CMK (cell line): ENCODE measurements around the gene SORCS2.

Experiments
- DNase-seq: peaks from one replicate; pipeline ENCODE4 v3.0.0-alpha.2; 2010; ENCODE audit warnings: low read depth

The SORCS2 gene

DNA sequence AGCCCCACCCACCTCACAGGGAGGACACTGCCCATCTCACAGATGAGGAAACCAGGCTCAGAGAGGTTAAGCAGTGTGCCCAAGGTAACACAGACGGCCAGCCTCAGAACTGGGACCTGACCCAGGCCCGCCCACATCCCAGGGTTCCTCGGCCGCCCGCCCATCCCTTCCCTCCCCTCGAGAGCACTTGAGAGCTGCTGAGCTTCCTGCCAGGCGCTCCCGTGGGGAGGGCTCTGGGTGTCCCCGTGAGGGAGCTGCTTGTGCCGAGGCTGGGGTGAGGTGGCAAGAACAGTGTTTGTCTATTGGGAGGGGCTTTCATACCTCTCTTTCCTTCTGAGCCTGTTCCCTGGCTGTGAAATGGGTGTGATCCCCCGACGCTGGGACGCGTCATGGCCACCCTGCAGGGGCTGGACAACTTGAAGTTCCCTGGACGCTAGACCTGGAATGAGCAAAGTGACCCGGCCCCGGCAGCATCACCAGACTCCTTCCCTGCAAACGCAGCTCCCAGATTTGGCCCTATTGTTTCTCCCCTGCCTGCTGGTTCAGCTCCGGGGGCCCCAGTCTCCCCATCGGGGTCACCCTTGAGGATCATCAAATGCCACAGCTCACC lies 542.4 kb downstream of the SORCS2 start:
- DNase-seq: no peak

DNA sequence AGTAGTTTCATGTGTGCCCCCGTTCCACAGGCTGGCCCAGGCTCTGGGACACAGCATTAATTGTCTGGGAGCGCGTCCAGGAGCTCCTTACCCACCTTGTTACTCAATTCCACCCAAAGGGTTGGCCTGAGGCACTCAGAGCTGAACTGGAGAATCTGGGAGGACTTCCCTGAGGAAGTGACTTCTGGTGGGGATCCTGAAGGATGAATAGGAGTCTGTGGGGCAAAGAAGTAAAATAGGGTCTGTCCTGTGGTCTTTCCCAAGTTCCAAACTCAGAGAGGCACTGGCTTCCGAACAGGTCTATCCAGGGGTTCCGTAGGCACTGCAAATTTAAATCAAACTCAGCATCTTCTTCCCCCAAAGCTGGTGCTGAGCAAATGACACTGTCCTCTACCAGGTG lies 543.1 kb downstream of the SORCS2 start:
- no peak for DNase-seq

DNA sequence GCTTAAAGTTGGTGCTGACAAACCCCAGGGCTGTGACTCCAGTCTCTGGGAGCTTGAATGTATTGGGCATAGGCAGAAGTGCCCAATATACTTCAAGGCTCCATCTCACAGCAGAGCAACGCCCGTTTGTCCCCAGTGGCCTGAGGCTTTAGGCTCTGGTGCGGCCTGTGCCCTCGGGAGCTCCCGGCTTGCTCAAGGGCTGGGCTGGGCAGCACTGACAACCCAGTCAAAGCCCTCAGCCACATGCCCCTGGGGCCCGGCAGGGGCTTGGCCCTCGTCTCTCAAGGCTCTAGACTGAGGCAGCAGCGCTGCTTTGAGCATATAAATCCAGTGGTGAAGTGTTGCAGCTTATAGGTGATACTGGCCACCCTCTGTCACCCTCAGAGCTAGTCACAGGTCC lies 543.6 kb downstream of the SORCS2 start:
- no peak for DNase-seq

DNA sequence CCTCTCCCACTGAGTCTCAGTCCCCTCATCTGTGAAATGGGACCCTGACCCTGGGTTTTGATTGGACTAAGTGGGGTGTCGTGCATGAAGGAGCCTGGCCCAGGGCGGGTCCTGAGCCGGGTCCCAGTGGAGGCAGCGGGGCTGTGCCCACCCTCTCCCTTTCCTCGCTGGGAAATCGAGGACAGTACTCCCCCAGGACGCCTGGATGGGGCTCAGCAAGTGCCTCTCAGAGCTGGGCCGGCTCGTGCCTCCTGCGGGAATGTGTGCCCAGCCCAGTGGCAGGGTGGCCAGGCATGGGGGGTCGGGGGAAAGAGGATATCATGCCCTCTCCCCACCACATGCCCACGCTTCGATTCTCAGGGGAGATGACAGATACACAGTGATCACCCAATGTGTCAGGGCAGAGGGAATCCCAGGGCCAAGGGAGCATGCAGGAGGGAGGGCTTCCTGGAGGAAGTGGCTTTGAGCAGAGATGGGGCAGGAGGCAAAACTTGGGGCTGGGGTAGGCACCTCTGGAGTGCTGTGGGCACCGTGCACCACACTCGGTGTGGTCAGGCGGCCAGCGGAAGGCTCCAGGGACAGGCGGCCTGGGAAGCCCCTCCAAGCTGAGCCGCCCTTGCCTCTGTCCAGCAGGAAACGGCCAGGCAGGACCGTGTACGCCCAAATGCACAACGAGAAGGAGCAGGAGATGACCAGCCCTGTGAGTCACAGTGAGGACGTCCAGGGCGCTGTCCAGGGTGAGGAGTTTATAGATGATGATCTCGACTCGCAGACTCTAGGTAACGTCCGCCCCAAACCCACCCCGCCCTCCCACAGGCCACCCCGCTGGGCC lies 544.3 kb downstream of the SORCS2 start:
- DNase-seq: no peak

DNA sequence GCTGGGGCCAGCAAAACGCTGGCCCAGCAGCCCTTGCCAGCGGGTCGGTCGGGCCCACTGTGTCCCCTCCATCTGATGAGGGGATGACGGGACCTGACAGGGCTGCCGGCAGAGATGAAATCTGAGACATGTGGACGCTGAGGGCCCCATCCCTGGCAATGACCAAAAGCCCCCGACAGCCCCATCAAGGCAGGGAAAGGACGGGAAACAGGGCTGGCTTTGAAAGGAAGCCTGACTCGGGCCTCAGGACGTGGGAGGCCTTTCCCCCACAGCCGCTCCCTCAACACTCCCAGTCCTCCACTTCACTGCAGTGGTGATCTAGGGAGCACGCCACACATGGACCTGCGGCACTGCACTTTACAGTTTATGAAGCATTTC lies 544.9 kb downstream of the SORCS2 start:
- no peak for DNase-seq

DNA sequence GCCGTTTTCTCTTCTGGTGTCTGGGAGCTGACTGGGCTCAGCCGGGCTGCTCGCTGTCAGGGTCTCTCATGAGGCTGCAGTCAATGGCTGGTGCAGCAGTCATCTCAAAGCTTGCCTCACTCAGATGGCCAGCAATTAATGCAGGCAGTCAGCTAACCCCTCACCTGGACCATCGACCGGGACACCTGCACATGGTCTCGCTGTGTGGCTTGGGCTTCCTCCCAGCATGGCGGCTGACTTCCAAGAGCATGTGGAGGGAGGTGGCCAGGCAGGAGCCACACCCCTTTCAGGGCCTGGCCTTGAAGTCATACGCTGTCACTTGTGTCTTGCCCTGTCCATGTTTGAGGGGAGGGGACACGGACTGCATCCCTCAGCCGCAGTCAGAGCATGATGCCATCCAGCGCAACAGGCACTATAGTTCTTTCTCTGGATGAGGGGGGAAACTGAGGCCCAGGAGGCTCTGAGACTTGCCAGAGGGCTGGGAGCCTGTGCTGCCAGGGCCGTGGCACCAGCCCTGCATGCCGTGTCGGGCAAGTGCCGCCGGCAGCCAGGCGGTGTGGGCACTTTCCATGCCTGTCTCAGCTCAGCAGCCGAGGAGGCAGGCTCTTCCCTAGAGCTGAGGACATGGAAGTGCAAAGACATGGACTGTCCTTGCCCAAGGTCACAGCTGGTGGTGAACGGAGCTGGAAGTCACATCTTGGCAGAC lies 545.6 kb downstream of the SORCS2 start:
- DNase-seq: no peak

DNA sequence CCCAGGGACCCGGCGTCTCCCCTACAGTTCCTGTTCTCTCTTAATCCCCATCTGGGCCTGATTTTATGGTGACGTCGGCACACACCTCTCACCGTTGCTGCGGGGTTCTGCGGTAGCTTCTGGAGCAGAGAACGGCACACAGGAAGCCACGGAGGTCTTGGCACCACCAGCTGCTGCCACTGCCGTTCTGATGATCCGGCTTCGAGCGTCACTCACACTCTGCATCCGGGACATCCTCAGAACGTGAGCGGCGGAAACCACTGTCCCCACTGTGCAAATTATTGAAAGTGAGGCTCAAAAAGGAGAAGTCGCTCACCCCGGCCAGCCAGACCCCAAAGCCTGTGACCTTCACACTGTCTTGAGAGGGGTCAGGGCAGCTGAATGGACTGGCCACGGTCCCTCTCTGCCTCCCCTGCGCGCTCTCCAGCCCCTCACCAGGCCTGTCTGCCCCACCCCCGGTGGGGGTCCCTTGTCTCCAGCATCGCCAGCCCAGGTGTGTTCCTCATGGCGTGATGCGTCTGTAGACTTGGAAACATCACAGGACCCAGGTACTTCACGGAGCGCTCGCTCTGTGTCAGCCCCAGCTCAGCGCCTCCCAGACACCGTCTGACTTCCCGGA lies 546.2 kb downstream of the SORCS2 start:
- DNase-seq: no peak

DNA sequence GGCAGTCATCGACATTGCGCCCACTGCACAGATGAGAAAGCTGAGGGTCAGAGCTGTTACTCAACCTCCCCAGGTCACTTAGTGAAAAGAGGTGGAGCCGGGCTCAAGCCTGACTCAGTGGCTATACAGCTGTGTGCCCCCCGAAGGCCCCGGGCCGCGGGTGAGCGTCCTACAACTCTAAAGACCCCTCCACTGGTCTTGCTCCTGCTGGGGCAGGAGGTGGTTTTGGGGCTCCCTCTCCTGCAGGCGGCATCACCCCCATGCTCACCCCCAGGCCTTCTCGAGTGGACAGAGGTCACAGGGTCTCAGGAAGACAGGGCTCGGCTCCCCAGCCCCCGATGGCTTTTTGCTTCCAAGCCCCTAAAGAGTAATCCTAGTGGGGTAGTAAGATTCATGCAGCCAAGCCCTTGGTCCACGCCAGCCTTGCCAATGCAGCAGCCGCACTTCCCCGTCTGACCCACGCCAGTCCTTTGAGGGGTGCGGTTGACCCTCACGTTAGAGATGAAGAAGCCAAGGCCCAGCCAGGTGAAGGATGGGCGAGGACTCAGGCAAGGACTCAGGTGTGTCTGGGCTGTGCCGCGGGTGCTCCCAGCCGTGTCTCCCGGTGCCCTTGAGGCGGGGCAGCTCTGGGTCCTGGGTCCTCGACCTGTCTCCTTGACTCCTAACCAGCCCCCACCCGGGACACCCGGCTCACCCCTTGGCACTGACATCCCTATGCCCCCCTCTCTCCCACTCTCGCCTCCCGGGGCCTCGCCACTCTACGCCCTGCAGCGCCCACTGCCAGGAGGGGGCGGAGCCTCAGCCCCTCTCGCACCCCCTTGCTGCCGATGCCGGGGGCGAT lies 547.0 kb downstream of the SORCS2 start:
- DNase-seq: no peak

DNA sequence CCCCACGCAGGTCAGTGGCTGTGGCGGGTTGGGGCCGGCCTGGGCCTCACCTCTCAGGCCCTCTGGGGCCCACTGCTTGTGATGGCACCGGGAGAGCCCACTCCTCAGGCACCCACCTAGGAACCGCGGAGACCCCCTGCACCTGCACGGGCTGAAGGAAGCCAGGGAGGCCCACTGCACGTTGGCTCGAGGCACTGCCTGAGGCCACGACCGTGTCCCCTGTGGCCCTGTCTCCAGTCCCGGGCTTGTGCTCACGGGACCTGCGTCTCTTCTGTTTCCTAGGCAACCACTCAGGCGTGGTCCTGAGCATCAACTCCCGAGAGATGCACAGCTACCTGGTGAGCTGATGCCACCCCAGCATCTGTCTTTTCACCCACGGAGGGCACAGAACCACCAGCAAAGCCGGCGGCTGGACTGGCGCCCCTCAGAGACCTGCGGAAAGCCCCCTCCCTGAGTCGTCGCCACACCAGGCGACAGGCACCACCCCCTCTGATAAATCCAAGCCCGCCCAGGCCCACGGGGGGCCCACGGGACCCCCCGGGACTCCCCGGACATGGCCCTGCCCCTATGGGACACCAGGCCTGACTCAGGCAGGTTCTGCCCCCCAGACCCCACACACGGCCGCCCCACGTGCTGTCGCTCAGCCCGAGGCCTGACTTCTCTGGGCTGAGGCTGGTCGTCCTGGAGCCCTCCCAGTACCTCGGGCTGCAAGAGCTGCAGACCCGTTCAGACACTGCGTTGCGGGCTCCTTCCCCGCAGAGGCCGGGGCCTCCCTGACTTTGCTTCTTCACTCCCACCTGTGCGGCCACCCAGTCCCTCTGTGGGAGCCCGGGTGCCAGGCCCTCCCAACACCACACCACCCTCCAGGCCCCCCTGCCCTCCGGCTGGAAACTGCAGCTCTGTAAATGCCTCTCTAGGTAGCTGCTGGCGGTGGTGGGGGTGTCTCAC lies 547.9 kb downstream of the SORCS2 start:
- no peak for DNase-seq

DNA sequence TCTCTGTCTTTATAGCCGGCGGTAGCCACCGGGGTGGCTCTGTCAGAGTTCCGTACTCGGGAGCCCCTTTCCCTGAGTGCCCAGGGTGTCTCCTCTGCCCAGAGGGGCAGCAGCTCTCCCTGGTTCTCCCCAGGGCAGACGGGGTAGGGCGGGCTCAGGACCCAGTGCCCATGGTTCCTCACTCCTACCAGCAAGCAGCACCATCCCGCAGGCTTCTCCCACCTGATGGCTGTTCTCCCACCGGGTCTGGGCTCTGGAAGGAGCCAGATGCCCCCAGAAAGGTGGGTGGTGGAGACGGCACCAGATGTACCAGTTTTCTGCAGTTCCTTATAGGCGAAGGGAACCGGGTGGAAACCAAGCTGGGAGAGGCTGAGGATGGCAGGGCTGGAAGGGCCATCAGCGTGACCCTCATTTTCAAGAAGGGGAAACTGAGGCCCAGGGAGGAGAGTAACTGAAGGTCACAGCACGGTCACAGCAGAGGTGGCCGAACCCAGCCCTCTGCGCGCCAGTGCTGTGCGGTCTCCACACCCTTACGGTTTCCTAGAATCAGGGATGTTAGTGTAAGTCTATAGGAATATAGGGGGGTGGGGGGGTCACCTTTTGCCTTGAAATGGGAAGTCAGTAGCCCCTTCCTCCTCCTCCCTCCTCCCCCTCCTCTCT lies 548.7 kb downstream of the SORCS2 start:
- DNase-seq: no peak

DNA sequence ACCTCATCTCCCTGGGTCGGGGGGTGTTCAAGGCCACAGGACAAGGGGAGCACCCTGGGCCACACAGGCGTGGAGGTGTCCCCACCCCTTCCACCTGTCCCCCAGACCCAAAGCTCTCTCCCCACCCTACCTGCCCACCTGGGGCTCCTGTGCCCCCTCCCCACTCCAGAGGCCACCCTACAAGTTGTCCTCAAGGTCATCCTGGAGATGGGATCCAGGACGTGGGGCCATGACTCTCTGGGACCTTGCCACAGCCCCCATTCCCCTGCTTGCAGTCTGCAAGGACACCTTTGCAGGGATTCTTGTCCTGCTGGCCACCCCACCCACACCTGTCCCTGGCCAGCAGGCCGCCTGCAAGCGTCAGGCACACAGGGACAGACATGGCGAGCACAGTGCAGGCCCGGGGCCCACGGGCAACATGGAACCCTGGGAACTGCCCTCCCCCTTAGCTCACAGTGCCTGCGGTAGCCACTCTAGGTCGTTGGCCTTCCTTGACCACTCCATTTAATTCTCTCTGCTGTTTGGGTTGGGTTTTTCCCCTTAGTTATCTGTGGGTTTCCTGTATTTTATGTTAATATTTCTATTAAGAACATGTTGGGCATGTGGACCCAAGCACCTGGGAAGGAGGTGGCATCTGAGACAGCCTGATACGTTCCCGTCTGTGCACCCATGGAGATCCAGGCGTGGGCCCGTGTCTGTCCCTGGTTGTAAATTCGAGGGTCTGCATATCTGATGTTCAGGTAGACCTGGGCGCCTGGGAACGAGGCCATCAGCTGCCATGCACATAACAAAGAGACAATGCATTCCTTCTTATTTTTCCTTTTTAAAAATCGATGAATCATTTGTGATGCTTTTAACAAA lies 549.8 kb downstream of the SORCS2 start:
- no peak for DNase-seq

DNA sequence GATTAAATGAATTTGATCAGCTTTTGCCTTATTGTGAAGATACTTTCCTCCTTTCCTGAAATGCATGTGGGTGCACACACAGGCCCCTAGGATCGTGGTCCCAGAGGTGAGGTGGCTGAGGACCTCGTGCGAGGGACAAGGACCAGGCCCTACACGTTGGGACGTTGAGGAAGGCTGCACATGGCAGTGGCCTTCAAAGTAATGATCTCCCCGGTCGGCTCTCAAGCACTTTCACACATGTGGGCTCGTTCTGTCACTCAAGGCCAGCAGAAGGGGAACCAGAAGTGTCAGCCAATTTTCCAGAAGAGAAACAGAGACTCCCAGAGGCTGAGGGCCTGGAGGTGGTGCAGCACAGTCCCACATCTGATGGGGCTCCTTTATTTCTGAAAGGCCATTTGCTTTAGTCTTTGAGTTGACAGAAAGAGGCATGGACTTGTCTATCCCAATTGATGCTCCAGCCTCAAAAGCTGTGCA lies 550.5 kb downstream of the SORCS2 start:
- no peak for DNase-seq

DNA sequence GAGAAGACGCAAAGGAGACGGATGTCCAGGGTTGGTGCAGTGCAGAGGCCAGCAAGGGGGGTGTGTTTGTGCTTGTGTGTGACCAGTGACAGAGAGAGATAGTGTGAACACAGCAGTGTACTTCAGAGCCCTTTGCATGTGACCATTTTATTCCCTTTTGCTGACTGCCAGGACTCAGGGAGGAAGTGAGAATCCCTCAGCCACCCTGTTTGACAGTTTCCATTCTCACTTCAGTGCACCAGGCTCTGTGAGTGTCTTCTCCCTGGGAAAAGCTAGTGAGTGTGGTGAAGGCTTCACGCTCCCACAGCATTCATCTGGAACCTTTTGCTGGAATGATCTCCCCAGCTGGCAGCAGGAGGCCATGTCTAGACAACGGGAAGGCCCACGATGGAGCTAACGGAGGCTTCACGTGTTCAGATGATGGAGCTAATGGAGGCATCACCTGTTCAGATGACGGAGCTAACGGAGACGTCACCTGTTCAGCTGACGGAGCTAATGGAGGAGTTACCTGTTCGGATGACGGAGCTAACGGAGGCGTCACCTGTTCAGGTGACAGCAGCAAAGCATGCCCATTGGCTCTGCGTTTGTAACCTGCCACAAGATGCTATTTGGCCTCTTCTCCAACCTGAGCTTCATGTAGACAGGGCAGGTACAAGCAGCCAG lies 551.9 kb downstream of the SORCS2 start:
- no peak for DNase-seq

DNA sequence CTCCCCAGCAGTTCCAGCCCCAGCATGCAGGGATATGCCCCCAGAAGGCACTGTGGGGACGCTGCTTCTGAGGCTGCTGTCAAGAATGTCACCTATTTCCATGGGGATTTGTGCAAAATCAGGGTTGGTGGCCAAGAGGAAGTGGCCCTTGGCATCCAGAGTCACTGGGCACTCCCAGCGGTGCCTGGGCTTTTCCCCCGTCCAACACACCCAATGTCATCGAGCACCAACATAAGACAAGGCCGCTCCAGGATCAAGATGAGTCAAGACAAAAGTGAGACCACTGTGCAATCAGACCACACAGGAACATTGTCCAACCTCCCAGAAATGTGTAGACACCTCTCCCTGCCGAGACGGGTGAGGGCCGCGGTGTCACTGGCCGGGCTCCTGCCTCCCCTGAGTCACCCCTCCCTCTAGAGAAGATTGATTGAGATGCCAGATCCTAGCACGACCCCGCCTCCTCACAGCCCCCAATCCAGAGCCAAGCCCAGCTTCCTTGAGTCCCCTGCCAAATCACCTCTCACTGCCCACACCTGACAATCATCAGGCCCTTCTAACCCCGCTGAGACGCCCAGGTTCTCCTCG lies 553.1 kb downstream of the SORCS2 start:
- DNase-seq: no peak

DNA sequence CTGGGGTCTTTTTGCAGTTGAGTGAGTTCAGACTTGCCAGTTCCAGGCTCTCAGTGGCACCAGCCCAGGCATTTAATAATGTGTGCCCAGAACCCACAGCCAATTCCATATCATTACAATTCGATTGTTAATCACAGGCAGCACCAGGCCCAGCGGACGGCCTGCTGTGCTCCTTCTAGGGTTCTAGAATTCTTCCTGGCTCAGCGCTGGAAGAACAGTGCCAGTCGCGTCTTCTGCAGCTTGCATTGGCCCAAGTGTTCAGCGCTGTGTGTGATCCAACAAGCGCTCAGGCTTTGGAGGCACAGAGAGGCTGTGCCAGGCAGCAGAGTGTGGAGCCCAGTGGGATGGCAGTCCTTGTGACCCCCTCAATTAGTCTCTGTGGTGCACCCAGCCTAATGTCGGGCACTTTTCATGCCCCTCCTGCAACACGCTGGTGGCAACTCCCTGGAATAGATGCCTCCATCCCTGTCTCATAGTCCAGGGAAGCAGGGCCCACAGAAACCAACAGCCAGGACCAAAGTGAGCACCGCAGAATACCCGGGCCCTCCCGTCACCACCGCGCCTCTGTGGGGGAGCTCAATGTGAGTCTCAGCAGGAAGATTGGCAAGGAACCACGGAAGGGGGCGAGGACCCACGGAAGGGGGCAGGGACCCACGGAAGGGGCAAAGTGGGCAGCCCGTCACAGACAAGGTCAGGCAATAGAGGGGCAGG lies 554.2 kb downstream of the SORCS2 start:
- no peak for DNase-seq

DNA sequence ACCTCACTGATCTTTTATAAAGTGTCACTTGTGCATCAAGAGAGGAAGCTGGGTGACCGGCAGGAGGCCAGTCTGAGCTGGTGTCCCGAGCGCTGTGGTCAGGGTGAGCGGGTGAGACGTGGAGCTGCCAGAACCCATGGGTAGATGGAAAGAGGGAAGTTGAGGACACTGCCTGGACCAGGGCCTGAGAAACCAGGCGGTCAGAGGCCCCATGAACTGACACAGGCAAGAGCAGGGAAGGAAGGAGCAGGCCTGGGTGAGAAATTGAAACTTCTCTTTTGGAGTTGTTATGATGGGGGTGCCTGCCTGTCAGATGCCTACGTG lies 554.7 kb downstream of the SORCS2 start:
- DNase-seq: no peak

DNA sequence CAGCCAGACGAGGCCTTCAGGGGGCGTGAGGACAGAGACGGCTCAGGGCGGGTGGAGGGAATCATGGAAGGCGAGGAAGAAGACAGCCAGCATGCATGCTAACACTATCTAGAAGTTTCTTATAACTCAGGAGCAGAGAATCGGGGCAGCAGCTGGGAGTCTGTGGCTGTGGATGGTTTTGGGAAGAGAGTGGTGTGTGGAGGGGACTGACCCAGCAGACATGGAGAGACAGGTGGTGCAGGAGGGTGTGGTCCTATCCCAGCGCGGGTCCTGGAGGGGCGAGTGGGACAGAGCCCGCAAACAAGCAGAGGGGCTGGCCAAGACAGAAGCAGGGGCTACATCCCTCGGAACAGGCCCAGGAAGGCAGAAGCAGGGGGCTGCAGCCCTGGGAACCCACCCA lies 555.2 kb downstream of the SORCS2 start:
- DNase-seq: no peak

DNA sequence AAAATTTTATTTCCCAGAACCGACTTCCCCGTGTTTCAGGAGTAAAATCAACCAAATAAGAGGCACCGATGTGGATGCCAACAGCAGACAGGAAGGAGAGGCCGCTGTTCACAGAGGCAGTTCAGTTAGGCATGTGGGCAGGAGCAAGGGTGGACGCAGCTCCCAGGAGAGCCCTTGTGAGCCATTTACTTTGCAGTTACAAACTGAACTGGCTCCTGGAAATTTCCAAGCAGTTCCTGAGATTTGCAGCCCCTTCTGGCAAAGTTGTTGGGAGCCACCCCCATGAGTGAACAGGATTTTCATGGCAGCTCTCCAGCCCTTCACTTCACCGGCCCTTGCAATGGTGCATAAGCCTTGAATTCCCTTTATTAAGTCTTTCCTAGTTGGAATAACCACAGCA lies 558.2 kb downstream of the SORCS2 start:
- no peak for DNase-seq
